NCI-H2107 treated with DMSO at 0.1 percent for 48 hours (cell line): Measurements from ENCODE around the gene CDCP2.
A peak's percentile ranks its signal among the peaks of the same experiment; 100 is the strongest.

Experiments
- DNase-seq: peaks from one replicate; lab custom pipeline; 2025; ENCODE audit not compliant: unreplicated experiment; lab: John Stamatoyannopoulos, UW

CDCP2 gene

DNA sequence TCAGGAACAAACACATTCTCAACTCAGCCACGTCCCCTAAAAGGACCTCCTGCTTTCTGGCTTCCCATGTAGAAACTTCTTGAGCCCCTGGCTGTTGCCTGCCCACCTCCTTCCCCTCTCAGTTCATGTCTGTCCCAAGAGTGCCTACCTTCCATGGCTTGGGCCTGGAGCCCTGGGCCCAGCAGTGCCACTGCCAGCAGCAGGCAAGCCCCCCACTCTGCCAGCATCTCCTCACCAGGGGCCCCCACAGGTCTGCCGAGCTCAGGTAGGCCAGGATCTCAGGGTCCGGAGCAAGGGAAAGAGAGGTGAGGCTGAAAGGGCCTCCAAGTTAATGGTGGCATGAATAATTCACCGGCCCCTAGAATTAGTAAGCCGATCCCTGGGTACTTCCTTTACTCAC lies at the start of gene CDCP2:
CDCP2 (minus strand) TSS at position 305 of the 400 bp plus-strand sequence; CDS start at position 227, 78 bp downstream.
- no peak for DNase-seq

DNA sequence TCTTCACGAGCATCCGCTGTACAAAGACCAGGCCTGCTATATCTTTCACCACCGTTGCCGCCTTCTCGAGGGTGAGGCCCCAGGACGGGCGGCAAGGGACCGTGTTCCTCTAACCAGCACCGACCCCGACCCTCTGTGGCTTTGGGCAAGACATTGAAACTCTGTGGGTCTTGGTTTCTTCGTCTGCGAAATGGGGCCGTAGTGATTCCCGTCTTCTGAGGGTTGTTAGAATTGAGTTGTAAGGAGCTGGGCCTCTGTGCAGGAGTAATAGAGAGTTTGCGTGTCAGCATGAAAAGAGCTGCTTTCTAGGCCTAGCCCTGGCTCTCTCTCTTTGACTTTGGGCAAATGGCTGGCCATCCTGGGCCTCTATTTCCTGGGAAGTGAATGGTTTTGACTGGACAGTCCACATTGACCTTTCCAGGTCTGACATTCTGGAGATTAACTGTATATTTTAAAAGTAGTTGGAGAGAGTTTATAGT lies 47.8 kb upstream of the CDCP2 start:
- DNase-seq = no peak

DNA sequence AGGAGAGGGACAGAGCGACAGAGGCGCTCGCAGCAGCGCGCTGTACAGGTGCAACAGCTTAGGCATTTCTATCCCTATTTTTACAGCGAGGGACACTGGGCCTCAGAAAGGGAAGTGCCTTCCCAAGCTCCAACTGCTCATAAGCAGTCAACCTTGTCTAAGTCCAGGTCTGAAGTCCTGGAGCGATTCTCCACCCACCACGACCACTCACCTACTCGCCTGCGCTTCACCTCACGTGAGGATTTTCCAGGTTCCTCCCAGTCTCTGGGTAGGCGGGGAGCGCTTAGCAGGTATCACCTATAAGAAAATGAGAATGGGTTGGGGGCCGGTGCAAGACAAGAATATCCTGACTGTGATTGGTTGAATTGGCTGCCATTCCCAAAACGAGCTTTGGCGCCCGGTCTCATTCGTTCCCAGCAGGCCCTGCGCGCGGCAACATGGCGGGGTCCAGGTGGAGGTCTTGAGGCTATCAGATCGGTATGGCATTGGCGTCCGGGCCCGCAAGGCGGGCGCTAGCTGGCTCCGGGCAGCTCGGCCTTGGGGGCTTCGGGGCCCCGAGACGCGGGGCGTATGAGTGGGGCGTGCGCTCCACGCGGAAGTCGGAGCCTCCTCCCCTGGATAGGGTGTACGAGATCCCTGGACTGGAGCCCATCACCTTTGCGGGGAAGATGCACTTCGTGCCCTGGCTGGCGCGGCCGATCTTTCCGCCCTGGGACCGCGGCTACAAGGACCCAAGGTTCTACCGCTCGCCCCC lies 47.1 kb upstream of the CDCP2 start, which contains the start of the genes CYB5RL and MRPL37:
CYB5RL (minus strand) TSS at position 266 of the 754 bp plus-strand sequence. CDS start 4,414 bp downstream, outside the sequence.
MRPL37 (plus strand) TSS at position 403 of the 754 bp plus-strand sequence; CDS start at position 480, 77 bp downstream.
- DNase-seq = peak; percentile 99

DNA sequence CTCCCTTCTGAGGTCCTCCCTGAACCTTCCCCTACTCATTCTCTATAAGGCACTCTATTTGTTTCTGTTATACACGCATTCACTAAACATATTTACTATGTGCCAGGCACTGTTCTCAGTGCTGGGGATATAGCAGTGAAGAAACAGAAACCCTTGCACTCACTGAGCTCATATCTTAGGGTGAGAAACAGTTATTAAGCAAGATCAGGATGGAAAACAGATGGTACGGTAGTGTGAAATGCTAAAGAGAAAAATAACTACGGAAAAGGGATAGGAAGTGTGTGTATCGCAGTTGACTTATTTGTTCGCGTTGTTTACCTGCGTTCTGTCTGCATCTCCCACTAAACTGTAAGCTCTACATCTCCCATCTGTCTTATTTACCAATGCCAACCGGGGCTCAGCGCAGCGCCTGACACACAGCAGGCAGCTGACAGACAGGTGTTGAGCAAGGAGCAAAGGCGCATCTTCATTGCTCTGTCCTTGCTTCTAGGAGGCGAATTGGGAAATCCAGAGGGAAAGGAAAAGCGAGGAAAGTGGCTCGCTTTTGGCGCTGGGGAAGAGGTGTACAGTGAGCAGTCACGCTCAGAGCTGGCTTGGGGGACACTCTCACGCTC lies 46.5 kb upstream of the CDCP2 start:
- DNase-seq = peak; percentile 43

DNA sequence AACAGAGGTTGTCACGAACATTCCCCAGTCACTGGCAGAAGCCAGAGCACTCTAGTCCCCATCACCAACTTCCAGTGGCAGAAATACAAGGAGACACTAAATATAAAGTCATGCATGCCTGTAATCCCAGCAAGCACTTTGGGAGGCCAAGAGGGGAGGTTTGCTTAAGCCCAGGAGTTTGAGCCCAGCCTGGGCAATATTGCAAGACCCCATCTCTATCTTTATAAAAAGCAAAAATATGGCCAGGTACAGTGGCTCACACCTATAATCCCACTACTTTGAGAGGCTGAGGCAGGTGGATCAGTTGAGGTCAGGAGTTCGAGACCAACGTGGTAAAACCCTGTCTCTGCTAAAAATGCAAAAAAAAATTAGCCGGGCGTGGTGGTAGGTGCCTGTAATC lies 40.7 kb upstream of the CDCP2 start:
- DNase-seq = no peak

DNA sequence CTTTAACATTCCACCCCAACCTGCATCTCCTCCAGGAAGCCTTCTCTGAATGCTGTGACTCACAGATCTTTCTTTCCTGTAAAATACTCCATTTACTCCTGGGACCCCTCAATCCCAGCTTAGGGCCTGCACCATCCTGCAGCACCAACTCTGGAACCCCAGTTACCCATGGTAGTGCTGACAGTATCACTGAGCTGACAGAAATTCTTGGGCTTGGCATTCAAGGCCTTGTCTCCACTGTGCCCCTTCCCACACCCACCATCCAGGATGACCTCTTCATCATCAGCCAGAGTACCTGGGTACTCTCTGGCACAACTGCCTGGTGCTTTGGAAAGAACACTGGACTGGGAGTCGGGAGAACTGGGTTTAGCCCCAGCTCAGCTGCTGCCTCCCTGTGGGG lies 38.7 kb upstream of the CDCP2 start:
- DNase-seq = no peak

DNA sequence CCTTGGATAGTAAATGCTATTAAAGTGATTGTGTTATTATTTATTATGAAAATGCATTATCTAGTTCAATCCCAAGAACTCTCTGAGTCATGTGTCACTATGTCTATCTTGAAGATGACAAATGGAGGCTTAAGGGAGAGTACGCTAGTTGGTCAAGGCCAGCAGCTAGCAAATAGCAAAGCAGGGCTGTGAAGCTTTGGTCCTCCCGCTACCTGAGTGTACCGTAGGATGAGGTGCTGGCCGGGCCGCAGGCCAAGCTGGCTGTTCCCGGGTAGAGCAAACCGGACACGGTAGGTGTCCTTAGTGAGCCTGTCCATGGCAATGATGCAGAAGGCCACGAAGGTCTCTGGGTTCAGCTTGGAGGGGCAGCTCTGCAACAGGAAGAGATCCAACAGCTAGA lies 37.7 kb upstream of the CDCP2 start:
- DNase-seq = no peak

DNA sequence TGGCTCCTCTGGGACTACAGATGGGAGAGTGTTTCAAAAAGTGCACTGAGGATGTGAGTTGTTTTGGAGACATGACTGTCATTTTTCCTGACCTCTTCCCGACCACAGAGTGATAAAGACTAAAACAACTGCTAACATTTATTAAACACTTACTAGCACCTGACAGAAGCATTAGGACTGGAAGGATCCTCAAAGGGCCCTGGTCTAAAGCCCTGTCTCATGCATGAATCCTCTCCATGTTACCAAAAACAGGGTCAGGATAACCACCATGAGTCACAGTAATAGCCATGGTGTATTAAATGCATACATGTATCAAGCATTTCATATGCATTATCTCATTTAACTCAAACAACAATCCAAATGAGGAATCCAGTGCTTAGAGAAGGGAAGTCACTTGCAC lies 35.5 kb upstream of the CDCP2 start:
- no peak for DNase-seq

DNA sequence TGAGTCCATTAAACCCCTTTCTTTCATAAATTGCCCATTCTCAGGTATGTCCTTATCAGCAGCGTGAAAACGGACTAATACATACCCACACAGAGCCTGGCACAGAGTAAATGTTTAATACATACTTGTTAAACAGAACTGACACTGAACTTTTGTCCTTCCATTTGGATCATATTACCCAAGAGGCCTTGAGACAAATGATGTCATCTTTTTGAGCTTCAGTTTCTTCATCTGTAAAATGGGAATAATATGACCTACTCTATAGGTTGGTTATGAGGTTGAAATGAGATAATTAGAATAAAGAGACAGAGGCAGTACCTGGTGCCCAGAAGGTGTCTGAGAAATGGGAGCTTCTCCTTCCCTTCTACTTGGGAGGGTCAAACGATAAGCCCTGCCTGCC lies 33.3 kb upstream of the CDCP2 start:
- DNase-seq = no peak

DNA sequence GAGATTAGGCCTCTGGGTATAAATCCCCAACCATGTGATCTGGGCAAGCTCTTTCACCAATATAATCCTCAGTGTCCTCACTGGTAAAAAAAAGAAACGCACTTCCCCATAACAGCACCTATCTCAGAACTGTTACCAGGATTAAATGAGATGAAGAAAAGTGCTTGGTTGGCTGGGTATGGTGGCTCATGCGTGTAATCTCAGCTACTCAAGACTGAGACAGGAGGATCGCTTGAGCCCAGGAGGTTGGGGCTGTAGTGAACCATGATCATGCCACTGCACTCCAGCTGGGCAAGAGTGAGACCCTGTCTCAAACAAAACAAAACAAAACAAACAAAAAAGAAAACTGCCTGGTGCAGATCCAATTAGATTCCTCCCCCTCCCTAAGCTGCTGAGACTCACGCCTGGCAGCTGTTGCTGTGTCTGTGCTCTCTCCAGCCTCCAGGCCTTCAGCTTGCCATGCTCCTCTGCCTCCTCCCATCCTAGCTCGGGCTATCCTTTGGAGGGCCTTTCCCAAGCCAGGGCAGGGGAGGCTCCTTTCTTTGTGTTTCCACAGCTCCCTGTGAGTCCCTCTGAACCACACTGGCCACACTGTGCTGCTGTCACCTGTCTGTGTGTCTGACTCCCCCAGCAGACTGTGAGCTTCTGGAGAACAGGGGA lies 28.0 kb upstream of the CDCP2 start:
- DNase-seq = no peak

DNA sequence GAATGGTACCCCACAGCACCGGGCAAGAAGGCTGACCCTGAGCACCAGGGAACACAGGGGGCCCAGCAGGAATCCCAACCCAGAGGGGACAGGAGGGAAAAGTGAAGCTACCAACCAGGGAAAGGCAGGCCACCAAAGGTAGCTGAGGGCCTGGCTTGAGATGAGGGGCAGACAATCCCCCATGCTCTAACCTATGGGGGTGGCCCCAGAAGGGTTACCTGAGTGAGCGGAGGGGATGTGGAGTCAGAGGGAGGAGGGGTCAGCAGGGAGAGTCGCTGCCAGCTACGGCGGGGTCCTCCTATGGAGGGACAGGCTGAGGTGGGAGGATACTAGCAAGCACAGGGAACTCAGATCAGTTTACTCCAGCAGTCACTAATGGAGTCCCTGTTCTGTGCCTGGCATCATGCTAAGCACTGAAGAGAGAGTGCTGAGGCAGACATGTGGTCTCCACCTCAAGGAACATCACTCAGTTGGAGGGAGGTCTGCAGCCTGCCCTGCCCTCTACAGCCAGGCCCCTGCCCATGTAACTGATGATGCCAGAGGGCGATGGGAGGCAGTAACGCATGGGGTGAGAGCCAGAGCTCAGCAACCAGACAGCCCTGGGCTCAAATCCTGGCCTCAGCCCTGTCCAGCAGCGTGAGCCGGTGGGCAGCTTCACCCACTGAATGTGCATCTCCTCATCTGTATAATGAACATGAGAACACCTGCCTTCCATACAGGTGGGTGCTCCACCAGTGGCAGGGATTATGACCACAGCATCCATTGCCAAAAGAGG lies 25.7 kb upstream of the CDCP2 start:
- no peak for DNase-seq

DNA sequence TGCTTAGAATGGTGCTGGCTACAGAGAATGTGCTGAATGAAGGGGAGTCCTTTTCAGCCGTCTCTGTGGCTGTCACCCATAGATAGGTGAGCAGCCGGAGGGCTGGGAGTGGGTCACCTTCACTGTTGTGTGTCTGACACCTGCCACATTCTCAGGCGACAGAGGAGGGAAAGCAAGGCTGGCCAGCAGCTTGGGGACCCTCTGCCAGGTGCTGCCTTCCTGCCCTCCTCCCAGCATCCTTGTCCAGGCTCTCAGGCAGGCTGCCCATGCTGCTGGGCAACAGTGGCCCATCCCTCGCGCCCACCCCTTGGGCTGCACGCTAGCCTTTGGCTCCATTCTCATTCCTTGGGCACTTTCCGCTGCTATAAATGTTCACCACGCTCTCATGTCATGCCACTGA lies 24.9 kb upstream of the CDCP2 start:
- DNase-seq = no peak

DNA sequence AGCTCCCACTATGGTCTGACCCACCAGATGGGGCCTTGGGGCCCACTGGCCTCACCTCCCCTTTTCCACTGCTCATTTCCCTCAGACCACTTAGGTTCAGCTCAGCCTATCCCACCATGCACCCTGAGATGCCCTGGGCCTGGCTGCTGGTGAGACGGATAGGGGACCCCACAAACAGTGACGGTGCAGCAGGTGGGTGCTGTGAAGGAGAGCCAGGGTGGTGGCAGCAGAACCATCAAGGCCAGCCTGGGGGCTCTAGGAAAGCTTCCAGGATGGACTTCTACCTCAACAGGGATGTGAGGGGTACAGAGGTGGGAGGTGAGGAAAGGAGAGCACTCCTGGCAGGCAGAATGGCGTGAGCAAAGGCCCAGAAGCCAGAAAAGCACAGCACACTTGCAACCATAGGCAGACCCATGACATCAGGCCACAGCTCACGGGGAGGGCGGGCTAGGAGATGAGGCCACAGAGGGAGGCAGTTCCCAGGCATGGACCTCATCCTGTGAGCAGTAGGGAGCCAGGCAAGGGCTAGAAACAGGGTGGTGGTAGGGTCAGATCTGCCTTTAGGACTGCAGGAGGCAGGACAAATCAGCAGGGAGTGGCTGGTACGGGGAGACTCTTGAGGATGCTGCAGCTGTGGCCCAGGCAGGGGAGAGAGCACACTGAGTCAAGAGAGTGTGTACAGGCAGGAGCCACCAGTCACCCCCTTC lies 24.0 kb upstream of the CDCP2 start:
- DNase-seq = no peak

DNA sequence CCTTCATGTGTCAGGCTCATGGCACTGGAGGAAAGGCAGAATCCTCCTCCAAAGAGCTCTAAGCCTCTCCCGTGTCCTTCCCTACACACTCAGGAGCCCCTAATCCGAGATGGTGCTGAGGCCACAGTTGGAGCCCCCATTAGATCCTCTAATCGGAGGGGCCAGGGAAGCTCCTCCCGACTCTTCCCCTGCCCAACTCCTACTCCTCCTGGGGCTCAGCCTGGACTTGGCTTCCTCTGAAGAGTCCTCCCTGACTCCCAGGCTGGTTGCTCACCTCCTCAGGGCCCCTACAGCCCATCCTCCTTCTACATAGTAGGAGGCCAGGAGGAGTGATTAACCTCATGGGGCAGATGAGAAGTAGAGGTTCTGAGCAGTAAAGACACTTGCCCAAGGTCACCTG lies 21.3 kb upstream of the CDCP2 start:
- DNase-seq = no peak

DNA sequence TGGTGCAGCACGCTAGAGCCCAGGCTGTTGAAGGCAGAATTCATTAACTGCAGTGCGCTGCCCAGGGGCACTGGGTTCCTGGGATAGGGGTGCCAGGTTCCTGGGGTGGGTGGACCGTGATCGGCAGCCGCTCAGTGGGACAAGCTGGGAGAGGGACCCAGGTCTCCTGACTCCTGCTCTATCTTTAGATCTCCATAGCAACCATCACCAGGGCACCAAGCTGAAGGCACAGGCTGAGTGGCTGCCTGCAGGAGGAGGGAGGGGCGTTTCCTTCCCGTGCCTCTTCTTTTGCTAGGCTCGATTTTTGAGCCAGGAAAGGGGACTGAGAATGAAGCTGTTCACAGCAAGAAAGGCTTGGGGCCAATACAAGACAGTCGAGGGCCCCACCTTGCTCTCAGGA lies 20.9 kb upstream of the CDCP2 start:
- DNase-seq = no peak

DNA sequence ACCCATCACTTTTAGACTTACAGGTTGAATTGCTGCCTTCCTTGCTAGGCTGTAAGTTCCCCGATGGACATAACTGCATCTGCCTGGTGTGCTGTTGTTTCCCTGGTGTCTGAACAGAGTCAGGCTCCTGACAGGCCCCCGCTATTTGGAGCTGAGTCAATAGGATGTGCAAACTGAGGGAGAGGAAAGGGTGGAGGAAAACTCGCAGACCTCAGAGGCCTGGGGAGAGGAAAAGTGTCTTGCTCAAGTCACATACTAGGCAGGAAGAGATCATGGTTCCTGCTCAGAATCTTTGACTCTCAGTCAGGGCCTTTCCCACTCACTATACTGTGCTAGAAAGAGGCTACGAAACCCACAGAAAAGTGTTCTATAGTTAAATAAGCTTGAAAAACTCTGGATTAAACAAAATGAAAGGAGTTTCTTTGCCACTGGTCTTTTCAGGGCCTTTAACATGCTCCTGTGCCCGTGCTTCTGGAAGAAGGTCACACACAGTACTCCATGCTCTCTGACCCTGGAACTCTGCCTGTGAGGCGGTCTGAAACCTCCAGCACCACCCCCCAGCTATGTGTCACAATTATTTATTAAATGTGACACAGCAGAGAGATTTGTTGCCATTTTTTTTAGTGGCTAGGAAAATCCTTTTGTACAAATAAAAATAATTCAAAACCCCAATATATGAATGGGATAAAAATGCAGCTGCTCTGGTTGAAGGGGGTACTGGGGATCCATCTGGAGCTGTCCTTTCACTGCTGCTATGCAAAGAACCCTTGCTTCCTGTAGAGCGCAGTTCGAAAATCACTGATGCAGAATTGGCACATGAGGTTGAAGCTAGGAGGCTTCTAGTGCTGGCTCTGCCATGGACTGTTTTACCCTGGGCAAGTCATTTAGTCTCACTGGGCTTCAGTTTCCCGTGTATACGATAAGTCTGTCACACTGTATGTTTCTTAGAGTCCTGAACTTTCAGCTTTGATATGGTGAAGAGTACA lies 20.1 kb upstream of the CDCP2 start:
- DNase-seq = no peak

DNA sequence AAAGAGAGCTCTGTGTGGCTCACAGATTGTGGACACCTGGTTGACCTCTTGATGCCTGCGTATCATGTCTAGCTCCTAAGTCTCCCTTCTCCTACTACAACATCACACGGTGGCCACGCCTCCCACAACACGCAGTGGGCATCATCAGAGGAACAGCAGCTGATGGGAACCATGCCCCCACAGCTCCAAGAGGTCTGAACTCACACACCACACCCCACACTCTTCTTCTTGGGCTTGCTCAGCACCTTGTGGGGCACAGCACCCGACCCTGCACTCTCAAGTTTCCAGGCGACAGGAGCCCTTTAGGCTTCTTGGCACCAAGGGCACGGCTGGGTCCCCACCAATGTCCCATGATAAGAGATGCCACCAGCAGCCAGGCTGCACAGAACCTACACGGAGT lies 18.8 kb upstream of the CDCP2 start:
- no peak for DNase-seq

DNA sequence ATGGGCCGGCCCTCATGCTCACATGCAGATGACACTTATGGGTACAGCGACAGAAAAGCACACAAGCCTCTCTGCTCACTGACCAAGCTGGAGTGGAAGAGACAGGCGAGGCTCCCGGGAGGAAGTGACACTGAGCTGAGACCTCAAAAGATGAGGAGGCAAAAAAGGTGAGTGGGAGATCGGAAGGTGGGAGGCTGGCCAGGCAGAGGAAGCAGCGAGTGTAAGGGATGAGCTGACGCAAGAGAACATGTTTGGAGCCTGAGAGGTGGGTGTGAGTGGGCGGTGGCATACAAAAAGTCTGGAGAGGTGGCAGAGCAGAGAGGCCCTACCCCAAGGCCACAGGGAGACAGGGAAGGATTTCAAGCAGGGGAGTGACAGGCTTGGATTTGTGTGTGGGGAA lies 18.2 kb upstream of the CDCP2 start:
- no peak for DNase-seq

DNA sequence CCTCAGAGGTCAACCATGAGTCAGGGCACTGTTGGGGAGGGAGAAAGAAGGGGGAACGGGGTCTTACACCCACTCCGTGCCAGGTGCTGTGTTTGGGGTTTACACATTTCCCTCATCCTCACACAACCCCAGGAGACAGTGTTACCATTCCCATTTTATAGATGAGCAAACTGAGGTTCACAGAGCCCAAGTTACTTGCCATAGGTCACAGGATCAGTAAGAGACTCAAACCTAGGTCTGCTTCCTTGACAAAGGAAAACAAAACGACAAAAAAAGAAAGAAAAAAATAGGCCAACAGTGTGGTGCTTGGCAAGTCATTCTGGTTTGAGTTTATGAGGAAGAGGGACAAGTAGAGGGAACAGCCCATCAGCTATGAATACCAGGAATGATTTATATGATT lies 16.3 kb upstream of the CDCP2 start:
- no peak for DNase-seq
